ENCODE results near the gene BACH1. TPM values are rescaled to one million over a fixed set of nuclear protein-coding genes. Genes with fewer than 3 reads are reported as not detected.

BACH1 gene
- total and polyA plus RNA-seq, 2 donors (not counting 3 experiments of a cell fraction or from before 2014, with no cell fraction given) = 7.2 to 28.8 TPM

GRCh38 chr21:29326914-29327554 is 28.3 kb downstream of the BACH1 start:
- CTCF ChIA-PET = no interaction called here
- dilution Hi-C loops (cut with MboI; ENCODE audit: extremely low pct_ligation_motif_present, low sequenced_read_pairs) = no loop called here

More at GRCh38 chr21:29326914-29327554, 28.3 kb downstream of the BACH1 start:
- H3K9ac ChIP-seq (replicated peaks; ENCODE audit: extremely low read depth, insufficient read depth, low read length) = no peak overlapping the region
- H3K36me3 ChIP-seq (ENCODE audit: control insufficient read depth in 2 of 2, extremely low read depth in 1 of 2, insufficient read depth in 2 of 2, low read length in 2 of 2) = peaks cover 8 to 13% of the 10 kb centered on the region in 2 experiments
- POLR2A ChIA-PET = no interaction called here
- H3K9me3 ChIP-seq (replicated peaks; ENCODE audit: control insufficient read depth, insufficient read depth, low read length) = no peaks in the 10 kb centered on the region
- intact Hi-C loops (cut with micrococcal nuclease) = no loop called here
- peaks cover 4% of the 10 kb centered on the region for H4K20me1 ChIP-seq (replicated peaks; ENCODE audit: control insufficient read depth, extremely low read depth, insufficient read depth, low read length)
- H3K27me3 ChIP-seq (ENCODE audit: control insufficient read depth in 2 of 2, insufficient read depth in 2 of 2, low read length in 2 of 2) = no peaks in the 10 kb centered on the region
- H3K27ac ChIP-seq (ENCODE audit: insufficient read depth, low read depth, low read length) = no peak overlapping the region
- peaks cover under 1% of the 10 kb centered on the region for H3K4me1 ChIP-seq (ENCODE audit: control insufficient read depth, extremely low read depth, insufficient read depth, low read length)
- H3K9me1 ChIP-seq (replicated peaks; ENCODE audit: control insufficient read depth, extremely low read depth, insufficient read depth, low read length) = no peaks in the 10 kb centered on the region
- BruUV-seq (replicated peaks) = TSS peak; percentile 10
- H2AFZ ChIP-seq (ENCODE audit: low read depth, low read length) = no peak overlapping the region
- H3K4me3 ChIP-seq (replicated peaks in 1 of 3; ENCODE audit: insufficient read depth in 1 of 3, low read depth in 1 of 3, low read length in 3 of 3) = no peak overlapping the region
- no peak for TF ChIP-seq POLR2A (IDR thresholded peaks at IDR 0.05; ENCODE audit: low read depth, low read length)
- no peak for TF ChIP-seq EZH2 (IDR thresholded peaks at IDR 0.05; ENCODE audit: borderline replicate concordance, low read depth, low read length, severe bottlenecking)
- TF ChIP-seq MAX (IDR thresholded peaks at IDR 0.05; ENCODE audit: insufficient read depth, insufficient read length) = no peak
- TF ChIP-seq FOS (IDR thresholded peaks at IDR 0.05; ENCODE audit: borderline replicate concordance, insufficient read depth, low read length) = no peak
- no peak for TF ChIP-seq CTCF (IDR thresholded peaks at IDR 0.05; ENCODE audit: extremely low read depth in 1 of 2, insufficient read depth in 1 of 2, low read depth in 1 of 2, low read length in 2 of 2)
- TF ChIP-seq GATA2 (IDR thresholded peaks at IDR 0.05; ENCODE audit: insufficient read depth, insufficient read length, low read depth, low read length) = no peak
- FAIRE-seq = no peak
- H3K79me2 ChIP-seq (ENCODE audit: control insufficient read depth, insufficient read depth, low read length) = peaks cover 24% of the 10 kb centered on the region
- DNase-seq (ENCODE audit: low read depth, low spot score) = no peak
- no peak overlapping the region for H3K4me2 ChIP-seq (ENCODE audit: insufficient read depth, low read length)

All from endothelial cell of umbilical vein (primary cell).